Right atrium auricular region (tissue), 2 donors: ENCODE measurements around the gene RTN4RL2. TPM values are rescaled to one million over a fixed set of nuclear protein-coding genes. Genes with fewer than 3 reads are reported as not detected.
A peak's percentile ranks its signal among the peaks of the same experiment; 100 is the strongest.

Experiments
- DNase-seq: peaks from one replicate; pipeline ENCODE4 v3.0.0-alpha.2; 2019; ENCODE audit warnings: low spot score
- H3K27ac ChIP-seq, 2 donors: fragments of 200-600 bp; sonication (generic); 1 replicate in 1 of 2; 2 replicates in 1 of 2; pipeline ENCODE4 v1.5.1; 2016 to 2019
- H3K27me3 ChIP-seq, 2 donors: fragments of 200-600 bp; sonication (generic); one replicate each; pipeline versions ENCODE4 v1.5.1 to v1.6.0; 2017 to 2019
- H3K36me3 ChIP-seq: fragments of 200-600 bp; sonication (generic); one replicate; pipeline ENCODE4 v1.5.1; 2016
- H3K4me1 ChIP-seq, 2 donors: fragments of 200-600 bp; sonication (generic); one replicate each; pipeline versions ENCODE4 v1.5.1 to v1.6.0; 2017 to 2019
- H3K4me3 ChIP-seq, 2 donors: fragments of 200-600 bp; sonication (generic); 1 replicate in 1 of 2; 2 replicates in 1 of 2; pipeline ENCODE4 v1.5.1; 2017 to 2019; ENCODE audit warnings: mild to moderate bottlenecking in 1 of 2, moderate library complexity in 1 of 2
- H3K9me3 ChIP-seq, 2 donors: fragments of 200-600 bp; sonication (generic); one replicate each; pipeline ENCODE4 v1.5.1; 2019
- CTCF ChIP-seq, 2 donors: fragments of 200-600 bp; sonication (generic); IDR thresholded peaks; one replicate each; pipeline ENCODE4 v1.5.1; 2019; ENCODE audit warnings: antibody characterized with exemption in 2 of 2
- total RNA-seq, 2 donors: library from RNA; depleted of rRNA; stranded (reverse); fragments of >200 nt; gene quantifications; one replicate each; pipeline ENCODE4 v1.1.0, GENCODE V29; 2016

Gene RTN4RL2
- total RNA-seq, 2 donors from 2014 or later = 0.94 to 1.3 TPM

- no peak for TF ChIP-seq CTCF (IDR thresholded peaks at IDR 0.05)
- DNase-seq = no peak
- Histone ChIP-seq H3K9me3 (no peaks in the 10 kb centered on the region), H3K27me3 (no peaks in the 10 kb centered on the region), H3K4me1 (peaks cover 0 to 5% of the 10 kb centered on the region in 2 donors), H3K4me3 (no peak overlapping the region), H3K27ac (peak overlapping the region in 1 of 2 donors; percentile 49), H3K36me3 (no peaks in the 10 kb centered on the region)
Measured at GRCh38 chr11:57434640-57435546, 25.4 kb upstream of the RTN4RL2 start.

- H3K27ac ChIP-seq = no peak overlapping the region
- no peaks in the 10 kb centered on the region for H3K27me3 ChIP-seq
- H3K9me3 ChIP-seq = no peaks in the 10 kb centered on the region
- H3K36me3 ChIP-seq = no peaks in the 10 kb centered on the region
- H3K4me3 ChIP-seq = no peak overlapping the region
- no peak for TF ChIP-seq CTCF (IDR thresholded peaks at IDR 0.05)
- DNase-seq = no peak
- H3K4me1 ChIP-seq = no peaks in the 10 kb centered on the region
Measured at GRCh38 chr11:57436031-57436430, 24.3 kb upstream of the RTN4RL2 start.

GRCh38 chr11:57438345-57439285 is 21.7 kb upstream of the RTN4RL2 start:
- Histone ChIP-seq H3K9me3 (no peaks in the 10 kb centered on the region), H3K27ac (no peak overlapping the region), H3K27me3 (no peaks in the 10 kb centered on the region), H3K4me3 (no peak overlapping the region), H3K4me1 (no peaks in the 10 kb centered on the region), H3K36me3 (no peaks in the 10 kb centered on the region)
- DNase-seq = no peak
- TF ChIP-seq CTCF (IDR thresholded peaks at IDR 0.05) = no peak

- no peak for DNase-seq
- Histone ChIP-seq H3K27ac (no peak overlapping the region), H3K36me3 (no peaks in the 10 kb centered on the region), H3K9me3 (no peaks in the 10 kb centered on the region), H3K4me3 (no peak overlapping the region), H3K4me1 (no peaks in the 10 kb centered on the region), H3K27me3 (no peaks in the 10 kb centered on the region)
- no peak for TF ChIP-seq CTCF (IDR thresholded peaks at IDR 0.05)
Measured at GRCh38 chr11:57439786-57440185, 20.5 kb upstream of the RTN4RL2 start.

- H3K36me3 ChIP-seq = no peaks in the 10 kb centered on the region
- H3K9me3 ChIP-seq = no peaks in the 10 kb centered on the region
- H3K27ac ChIP-seq = no peak overlapping the region
- TF ChIP-seq CTCF (IDR thresholded peaks at IDR 0.05) = no peak
- DNase-seq = no peak
- H3K4me1 ChIP-seq = no peaks in the 10 kb centered on the region
- H3K4me3 ChIP-seq = no peak overlapping the region
- H3K27me3 ChIP-seq = no peaks in the 10 kb centered on the region
Measured at GRCh38 chr11:57440744-57441414, 19.4 kb upstream of the RTN4RL2 start.
